ENCODE measurements around the gene GUCY1A1. TPM values are rescaled to one million over a fixed set of nuclear protein-coding genes. Genes with fewer than 3 reads are reported as not detected.

GUCY1A1 gene
- total RNA-seq, 1 experiment from 2014 or later, result 3.1 TPM

GRCh38 chr4:155692361-155692760 lies 25.7 kb downstream of the GUCY1A1 start:
- no peak for DNase-seq (ENCODE audit: low spot score)

DNA sequence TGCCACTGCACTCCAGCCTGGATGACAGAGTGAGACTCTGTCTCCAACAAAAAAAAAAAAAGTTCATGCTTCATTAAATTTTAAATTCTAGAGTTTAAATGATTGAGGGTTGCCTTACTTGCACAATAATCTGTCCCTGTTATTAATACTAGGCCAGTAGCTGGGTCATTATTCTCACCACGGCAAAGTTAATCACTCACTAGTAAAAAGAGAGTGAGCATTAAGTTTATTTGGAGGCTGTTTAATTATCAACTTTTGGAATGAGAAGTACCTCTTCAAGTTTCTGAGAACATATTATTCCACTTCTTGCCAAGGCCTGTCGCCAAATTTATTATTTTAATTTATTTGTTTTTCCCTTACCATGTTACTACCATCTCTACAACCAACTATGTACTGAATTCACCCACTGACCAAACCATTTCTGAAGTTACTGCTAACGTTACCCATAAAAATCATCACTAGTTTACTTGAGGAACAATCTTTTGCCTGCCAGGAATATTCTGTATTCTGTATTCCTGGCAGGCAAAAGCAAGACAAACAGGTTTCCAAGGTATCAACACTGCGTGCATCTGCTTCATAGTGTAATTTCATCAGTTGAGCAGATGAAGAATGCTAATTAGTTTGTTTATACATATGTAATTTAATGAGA lies 26.5 kb downstream of the GUCY1A1 start:
- no peak for DNase-seq (ENCODE audit: low spot score)

GRCh38 chr4:155694100-155694785 lies 27.6 kb downstream of the GUCY1A1 start:
- DNase-seq (ENCODE audit: low spot score), result no peak

- DNase-seq (ENCODE audit: low spot score), result no peak
Measured at GRCh38 chr4:155696226-155696625, 29.6 kb downstream of the GUCY1A1 start.

DNA sequence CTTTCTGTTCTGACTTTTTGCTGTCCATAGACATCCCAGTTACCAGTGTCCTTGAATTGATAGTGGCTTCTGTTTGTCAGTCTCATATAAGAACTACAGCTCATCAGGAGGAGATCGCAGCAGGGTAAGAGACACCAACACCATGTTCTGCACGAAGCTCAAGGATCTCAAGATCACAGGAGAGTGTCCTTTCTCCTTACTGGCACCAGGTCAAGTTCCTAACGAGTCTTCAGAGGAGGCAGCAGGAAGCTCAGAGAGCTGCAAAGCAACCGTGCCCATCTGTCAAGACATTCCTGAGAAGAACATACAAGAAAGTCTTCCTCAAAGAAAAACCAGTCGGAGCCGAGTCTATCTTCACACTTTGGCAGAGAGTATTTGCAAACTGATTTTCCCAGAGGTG lies 30.1 kb downstream of the GUCY1A1 start:
- DNase-seq (ENCODE audit: low spot score), result no peak

DNA sequence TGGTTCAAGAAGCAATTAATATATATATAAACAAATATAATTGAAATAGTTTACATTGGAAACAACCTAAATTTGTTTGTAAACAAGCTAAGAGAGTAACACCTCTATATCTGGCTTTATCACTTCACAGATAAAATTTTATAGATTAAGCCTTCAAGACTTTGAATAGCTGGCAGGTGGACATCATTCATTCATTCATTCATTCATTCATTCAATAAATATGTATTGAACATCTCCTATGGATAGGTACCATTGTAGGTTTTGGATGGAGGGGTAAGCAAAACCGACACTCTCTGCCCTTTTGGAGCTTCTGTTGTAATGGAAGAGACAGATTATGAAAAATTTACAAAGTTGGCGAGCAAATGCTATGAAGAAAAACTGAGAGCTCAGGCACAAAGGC lies 35.2 kb downstream of the GUCY1A1 start:
- no peak for DNase-seq (ENCODE audit: low spot score)

DNA sequence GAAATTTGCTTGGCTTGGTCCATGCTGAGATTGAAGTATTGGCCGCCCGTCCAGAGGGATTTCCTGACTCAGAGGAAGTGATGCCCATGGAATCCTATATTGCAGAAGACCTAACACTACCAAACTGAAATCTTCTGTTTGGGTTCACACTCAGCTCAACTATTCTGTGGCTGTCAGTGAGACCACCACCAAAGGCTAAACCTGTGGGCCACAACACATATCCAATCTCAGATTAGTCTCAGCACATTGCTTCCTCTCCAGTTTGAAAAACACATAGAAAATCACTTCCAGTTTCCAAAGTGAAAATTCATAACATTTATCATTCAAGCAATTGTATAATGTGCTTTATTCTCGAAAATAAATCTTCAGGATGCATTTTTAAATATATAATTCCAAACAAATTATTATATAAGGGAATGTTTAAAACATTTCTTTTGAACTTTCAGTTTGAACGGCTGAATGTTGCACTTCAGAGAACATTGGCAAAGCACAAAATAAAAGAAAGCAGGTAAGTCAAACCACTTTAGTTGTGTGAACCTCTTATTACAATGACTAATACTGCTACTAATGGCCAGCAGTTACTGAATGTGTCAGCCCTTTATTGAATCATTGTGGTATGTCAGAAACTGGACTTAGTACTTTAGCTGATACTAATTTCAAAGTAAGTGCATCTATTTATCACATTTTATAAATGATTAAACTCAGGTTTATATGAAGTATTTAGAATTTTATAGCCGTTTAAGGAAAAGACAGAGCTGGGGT lies 37.0 kb downstream of the GUCY1A1 start:
- no peak for DNase-seq (ENCODE audit: low spot score)

- DNase-seq (ENCODE audit: low spot score), result no peak
Measured at GRCh38 chr4:155704841-155705404, 38.3 kb downstream of the GUCY1A1 start.

DNA sequence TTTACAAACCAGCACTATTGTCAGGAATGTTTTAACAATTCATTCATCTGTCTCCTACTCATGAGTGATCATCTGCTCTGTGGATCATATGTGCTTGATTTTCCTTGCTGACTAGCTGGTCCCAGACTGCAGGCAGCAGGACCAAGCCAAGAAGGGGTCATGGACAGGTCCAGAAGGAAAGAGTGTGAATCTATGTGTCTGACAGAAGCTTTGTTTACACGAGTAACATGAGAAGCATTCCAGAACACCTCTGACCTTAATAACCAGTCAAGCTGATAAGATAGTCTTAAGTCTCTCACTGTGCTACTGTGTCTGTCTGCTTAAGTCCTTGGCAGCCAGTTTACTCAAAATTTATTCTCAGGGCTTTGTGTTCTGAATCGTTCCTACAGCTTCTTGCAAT lies 39.0 kb downstream of the GUCY1A1 start:
- peak; percentile 22 for DNase-seq (ENCODE audit: low spot score)

- no peak for DNase-seq (ENCODE audit: low spot score)
Measured at GRCh38 chr4:155706147-155706546, 39.5 kb downstream of the GUCY1A1 start.

- DNase-seq (ENCODE audit: low spot score), result no peak
Measured at GRCh38 chr4:155707251-155707650, 40.6 kb downstream of the GUCY1A1 start.

GRCh38 chr4:155708782-155709181 lies 42.1 kb downstream of the GUCY1A1 start:
- no peak for DNase-seq (ENCODE audit: low spot score)

DNA sequence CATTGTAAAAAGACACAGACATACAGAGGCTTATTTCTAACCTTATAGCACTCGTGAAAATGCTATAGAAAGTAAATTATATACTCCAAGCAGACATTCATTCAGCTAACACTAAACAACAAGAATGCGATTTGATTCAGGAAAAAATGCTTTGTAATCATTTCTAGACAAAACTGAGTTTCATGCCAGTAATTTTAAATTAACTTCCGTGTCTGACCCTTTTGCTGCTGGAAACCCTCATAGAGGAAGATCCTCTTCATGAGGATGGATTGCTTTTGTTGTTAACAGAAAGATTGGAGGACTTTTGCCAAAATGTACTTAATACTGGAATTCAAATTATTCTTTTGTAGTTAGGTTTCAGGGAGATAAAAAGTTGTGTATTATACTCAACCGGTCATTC lies 43.3 kb downstream of the GUCY1A1 start:
- no peak for DNase-seq (ENCODE audit: low spot score)

DNA sequence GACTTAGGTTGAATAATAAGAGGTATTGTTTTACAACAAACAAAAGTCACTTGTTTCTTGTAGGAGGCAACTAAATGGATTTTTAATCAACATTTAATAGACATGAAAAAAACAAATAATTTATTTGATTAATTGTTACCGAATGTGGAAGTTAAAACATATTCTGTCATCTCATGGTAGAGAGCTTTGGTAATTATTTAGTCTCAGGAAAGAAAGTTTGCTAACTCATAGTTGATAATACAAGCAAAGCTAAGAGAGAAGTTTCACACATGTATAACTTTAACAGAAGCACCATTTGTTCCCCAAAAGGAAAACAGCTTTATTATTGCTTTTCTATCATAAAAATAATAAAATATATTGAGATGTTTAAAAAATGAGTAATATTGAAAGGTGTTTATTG lies 44.9 kb downstream of the GUCY1A1 start:
- DNase-seq (ENCODE audit: low spot score), result no peak

GRCh38 chr4:155712846-155713245 lies 46.2 kb downstream of the GUCY1A1 start:
- no peak for DNase-seq (ENCODE audit: low spot score)

DNA sequence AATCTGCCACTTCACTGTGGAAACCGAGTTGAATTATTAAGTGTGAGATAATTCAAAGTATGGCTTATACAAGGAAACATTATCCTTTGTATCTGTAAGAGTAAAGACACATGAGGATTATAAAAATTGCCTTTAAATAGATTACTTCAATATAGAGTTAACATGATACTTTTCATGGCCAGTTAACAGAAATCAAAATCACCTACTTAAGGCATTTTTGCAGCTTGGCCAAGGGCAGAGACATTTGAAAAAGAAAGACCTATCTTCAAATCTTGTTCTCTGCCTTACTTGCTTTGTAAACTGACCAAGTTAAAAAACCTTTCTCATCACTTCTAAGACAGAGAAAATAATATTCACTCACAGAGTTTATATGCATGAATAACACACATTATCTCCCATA lies 47.3 kb downstream of the GUCY1A1 start:
- no peak for DNase-seq (ENCODE audit: low spot score)

GRCh38 chr4:155722336-155722735 lies 55.7 kb downstream of the GUCY1A1 start:
- no peak for DNase-seq (ENCODE audit: low spot score)

GRCh38 chr4:155722816-155723499 lies 56.3 kb downstream of the GUCY1A1 start:
- DNase-seq (ENCODE audit: low spot score), result peak; percentile 14

DNA sequence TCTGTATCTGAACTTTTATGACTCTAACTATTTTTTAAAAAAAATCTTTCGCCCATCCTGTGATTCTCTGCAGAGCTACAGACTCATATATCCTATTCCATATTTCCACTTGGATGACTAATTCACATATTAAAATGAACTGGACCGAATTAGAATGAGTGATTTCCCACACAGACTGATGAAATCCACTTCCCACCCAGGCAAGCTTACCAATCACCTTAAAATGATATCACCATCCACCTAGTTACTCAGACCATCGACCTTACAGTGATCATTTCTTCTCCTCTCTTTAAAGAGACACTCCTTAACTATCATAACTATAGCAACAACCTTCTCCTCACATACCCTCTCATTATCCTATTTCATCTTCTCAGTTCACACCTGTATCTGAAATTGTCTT lies 58.1 kb downstream of the GUCY1A1 start:
- DNase-seq (ENCODE audit: low spot score), result no peak

DNA sequence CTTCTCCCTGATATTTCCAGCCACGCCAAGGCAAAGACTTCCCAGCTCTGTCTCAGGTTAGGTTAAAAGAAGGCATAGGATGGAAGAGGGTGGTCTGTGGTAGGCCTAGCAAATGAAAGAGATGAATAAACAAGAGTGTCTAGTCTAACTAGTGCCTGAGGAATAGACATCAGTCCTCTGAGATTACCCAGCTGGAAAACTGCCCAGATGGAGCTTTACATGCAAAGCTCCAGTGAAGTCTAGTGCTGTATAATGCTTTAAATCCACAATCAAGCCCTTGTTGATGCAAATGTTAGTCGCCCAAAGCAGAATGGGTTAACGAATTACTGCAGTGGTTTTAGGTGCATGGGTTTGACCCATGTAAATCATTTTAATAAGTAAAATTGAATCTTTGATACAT lies 67.4 kb downstream of the GUCY1A1 start:
- no peak for DNase-seq (ENCODE audit: low spot score)

- no peak for DNase-seq (ENCODE audit: low spot score)
Measured at GRCh38 chr4:155734951-155735350, 68.3 kb downstream of the GUCY1A1 start.

- DNase-seq (ENCODE audit: low spot score), result no peak
Measured at GRCh38 chr4:155735496-155735895, 68.8 kb downstream of the GUCY1A1 start.

Measured in H4 (cell line).